Esophagus muscularis mucosa (tissue), 4 donors: ENCODE results near the gene DLX3.

Experiments
- EP300 ChIP-seq: sonication (generic); formaldehyde crosslinking; IDR thresholded peaks from one replicate; pipeline ENCODE4 v1.6.1; 2017; ENCODE audit warnings: antibody characterized with exemption
- POLR2A ChIP-seq: fragments of 450-650 bp; IDR thresholded peaks from one replicate; pipeline ENCODE4 v1.6.1; 2017; ENCODE audit warnings: antibody characterized with exemption, moderate library complexity, mild to moderate bottlenecking, low read depth
- POLR2AphosphoS5 ChIP-seq, 2 donors: sonication (generic); formaldehyde crosslinking; IDR thresholded peaks; one replicate each; pipeline ENCODE4 v1.6.1; 2017; ENCODE audit warnings: antibody characterized with exemption in 2 of 2
- TF ChIP-seq, protein P1 (sequence below), 3 experiments: fragments of 200-600 bp in 2 of 3; fragments of 450-650 bp in 1 of 3; sonication (generic) in 2 of 3; IDR thresholded peaks; one replicate each; pipeline ENCODE4 v1.5.1; 2017 to 2019; ENCODE audit warnings: antibody characterized with exemption in 3 of 3, mild to moderate bottlenecking in 2 of 3, moderate library complexity in 1 of 3

DNA sequence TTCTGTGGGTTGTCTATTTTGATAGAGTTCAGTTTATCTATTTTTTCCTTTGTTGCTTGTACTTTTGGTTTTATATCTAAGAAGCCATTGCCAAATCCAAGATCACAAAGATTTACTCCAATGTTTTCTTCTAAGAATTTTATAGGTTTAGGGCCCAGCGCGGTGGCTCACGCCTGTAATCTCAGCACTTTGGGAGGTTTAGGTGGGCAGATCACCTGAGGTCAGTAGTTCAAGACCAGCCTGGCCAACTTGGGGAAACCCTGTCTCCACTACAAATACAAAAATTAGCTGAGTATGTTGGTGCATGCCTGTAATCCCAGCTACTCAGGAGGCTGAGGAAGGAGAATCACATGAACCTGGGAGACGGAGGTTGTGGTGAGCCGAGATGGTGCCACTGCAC, 47.2 kb upstream of the DLX3 start:
- TF ChIP-seq, protein P1, sequence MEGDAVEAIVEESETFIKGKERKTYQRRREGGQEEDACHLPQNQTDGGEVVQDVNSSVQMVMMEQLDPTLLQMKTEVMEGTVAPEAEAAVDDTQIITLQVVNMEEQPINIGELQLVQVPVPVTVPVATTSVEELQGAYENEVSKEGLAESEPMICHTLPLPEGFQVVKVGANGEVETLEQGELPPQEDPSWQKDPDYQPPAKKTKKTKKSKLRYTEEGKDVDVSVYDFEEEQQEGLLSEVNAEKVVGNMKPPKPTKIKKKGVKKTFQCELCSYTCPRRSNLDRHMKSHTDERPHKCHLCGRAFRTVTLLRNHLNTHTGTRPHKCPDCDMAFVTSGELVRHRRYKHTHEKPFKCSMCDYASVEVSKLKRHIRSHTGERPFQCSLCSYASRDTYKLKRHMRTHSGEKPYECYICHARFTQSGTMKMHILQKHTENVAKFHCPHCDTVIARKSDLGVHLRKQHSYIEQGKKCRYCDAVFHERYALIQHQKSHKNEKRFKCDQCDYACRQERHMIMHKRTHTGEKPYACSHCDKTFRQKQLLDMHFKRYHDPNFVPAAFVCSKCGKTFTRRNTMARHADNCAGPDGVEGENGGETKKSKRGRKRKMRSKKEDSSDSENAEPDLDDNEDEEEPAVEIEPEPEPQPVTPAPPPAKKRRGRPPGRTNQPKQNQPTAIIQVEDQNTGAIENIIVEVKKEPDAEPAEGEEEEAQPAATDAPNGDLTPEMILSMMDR (IDR thresholded peaks at IDR 0.05): no peak
- TF ChIP-seq POLR2A: no peak
- no peak for TF ChIP-seq EP300
- TF ChIP-seq POLR2AphosphoS5 (IDR thresholded peaks at IDR 0.05): no peak
